K562 (cell line): ENCODE data around the gene PKP1. TPM values are rescaled to one million over a fixed set of nuclear protein-coding genes. Genes with fewer than 3 reads are reported as not detected.

Source experiments
- ASH1L ChIP-seq: fragments of 450-650 bp; IDR thresholded peaks from 2 replicates; pipeline ENCODE4 v1.6.1; 2018; ENCODE audit warnings: borderline replicate concordance, mild to moderate bottlenecking, low read depth; ENCODE audit not compliant: partially characterized antibody
- DEAF1 ChIP-seq: fragments of 450-650 bp; formaldehyde crosslinking; IDR thresholded peaks from 2 replicates; pipeline ENCODE4 v1.4.0; 2020; ENCODE audit warnings: mild to moderate bottlenecking, moderate library complexity
- ELK1 ChIP-seq: sonication (generic); formaldehyde crosslinking; IDR thresholded peaks from 2 replicates; pipeline ENCODE4 v1.8.1; 2022; ENCODE audit warnings: missing genetic modification reagents
- MBD2 ChIP-seq: sonication (generic); IDR thresholded peaks from 2 replicates; pipeline ENCODE4 v1.6.1; 2016; ENCODE audit warnings: low read depth, borderline replicate concordance
- ZBTB8A ChIP-seq: fragments of 450-650 bp; IDR thresholded peaks from 2 replicates; pipeline ENCODE4 v1.6.1; 2018; ENCODE audit warnings: mild to moderate bottlenecking, moderate library complexity; ENCODE audit not compliant: partially characterized antibody
- ZHX1 ChIP-seq: fragments of 150-350 bp; conservative IDR thresholded peaks from 2 replicates; pipeline ENCODE4 v1.6.1; 2014; ENCODE audit warnings: low read length
- polyA plus RNA-seq, 8 experiments: library from polyadenylated mRNA; depleted of rRNA in 4 of 8; stranded (reverse) in 5 of 8; unstranded in 3 of 8; fragments of >200 nt; fragmentation: Nextera tagmentation in 2 of 8; fragmentation: Illumina TruSeq in 1 of 8; extraction: Ambion mirVana in 2 of 8; extraction: Trizol in 1 of 8; gene quantifications; 2 replicates each; pipeline versions ENCODE4 v1.2.1 to v1.2.3, GENCODE V29; 2011 to 2014; ENCODE audit warnings: inconsistent platforms in 1 of 8, missing spikeins in 1 of 8
- total RNA-seq, 7 experiments: library from RNA; depleted of rRNA in 6 of 7; stranded (reverse); fragments of >200 nt in 6 of 7; fragmentation: Illumina TruSeq in 2 of 7; extraction: Trizol in 2 of 7; gene quantifications; 2 replicates each; pipeline versions ENCODE4 v1.2.1 to v1.2.3, GENCODE V29; 2011 to 2021; ENCODE audit warnings: low replicate concordance in 1 of 7

PKP1 gene
- total and polyA plus RNA-seq, 9 of the 15 experiments (the other 6 are each of a cell fraction or from before 2014, with no cell fraction given), result not detected

- TF ChIP-seq ZHX1, result no peak
- no peak for TF ChIP-seq DEAF1 (CRISPR knock-in tag)
- no peak for TF ChIP-seq ASH1L
- no peak for TF ChIP-seq MBD2
- no peak for TF ChIP-seq ZBTB8A
- no peak for TF ChIP-seq ELK1 (CRISPR knock-in tag)
Measured at GRCh38 chr1:201324821-201325677, 41.7 kb downstream of the PKP1 start (continued).
